ENCODE results near the gene MIPOL1. TPM values are rescaled to one million over a fixed set of nuclear protein-coding genes. Genes with fewer than 3 reads are reported as not detected.

Gene MIPOL1
- total and polyA plus RNA-seq, 2 of the 4 experiments (the other 2 are of a cell fraction), result 2.7 to 5.9 TPM

DNA sequence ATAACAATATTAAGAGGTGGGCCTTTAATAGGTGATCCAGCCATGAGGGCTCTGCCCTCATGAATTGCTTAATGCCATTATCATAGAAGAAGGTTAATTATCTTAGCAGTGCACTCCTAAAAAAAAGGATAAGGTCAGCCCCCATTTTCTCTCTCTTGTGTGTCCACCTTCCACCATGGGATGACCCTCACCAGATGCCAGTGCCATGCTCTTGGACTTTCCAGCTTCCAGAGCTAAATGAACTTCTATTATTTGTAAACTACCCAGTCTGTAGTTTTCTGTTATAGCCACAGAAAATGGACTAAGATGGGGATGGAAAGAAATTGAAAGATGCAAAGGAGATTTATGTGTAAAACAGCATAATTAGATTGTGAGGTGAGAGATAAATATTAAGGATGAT, 271.9 kb downstream of the MIPOL1 start:
- intact Hi-C loops (cut with micrococcal nuclease) (no loop called here), in situ Hi-C loops (cut with MboI; ENCODE audit: low sequenced_read_pairs) (no loop called here), dilution Hi-C loops (cut with HindIII; ENCODE audit: low sequenced_read_pairs, unreplicated experiment) (no loop called here)
- DNase-seq (no peak), ATAC-seq (ENCODE audit: low read depth) (no peak)
- no peak overlapping the region for H3K56ac ChIP-seq (ENCODE audit: extremely low read depth, insufficient read depth, low read length)
- no peaks in the 10 kb centered on the region for H3K36me3 ChIP-seq (ENCODE audit: control insufficient read depth, insufficient read depth, low read length)
- H3K27me3 ChIP-seq (ENCODE audit: control insufficient read depth, insufficient read depth, low read length), result no peaks in the 10 kb centered on the region
- no peaks in the 10 kb centered on the region for H4K20me1 ChIP-seq (ENCODE audit: insufficient read depth, low read length)
- H3K9me1 ChIP-seq (ENCODE audit: insufficient read depth, low read length), result no peaks in the 10 kb centered on the region
- H3K9ac ChIP-seq (ENCODE audit: low read depth, low read length), result no peak overlapping the region
- H3K79me1 ChIP-seq (ENCODE audit: low read depth in 1 of 2, low read length in 2 of 2), result no peaks in the 10 kb centered on the region
- no peak overlapping the region for H2AFZ ChIP-seq (replicated peaks; ENCODE audit: low read length, poor library complexity)
- ChIA-PET POLR2A (ENCODE audit: unreplicated experiment) (no interaction called here), CTCF (interaction anchor here (0.5 to 0.6 kb wide), 2 partner anchors 33 to 99 kb away, joined by 3 to 4 read pairs; no protein-coding TSS in a partner anchor)
- TF ChIP-seq NFE2L2 (IDR thresholded peaks at IDR 0.05; ENCODE audit: low read depth, low read length) (no peak), BHLHE40 (IDR thresholded peaks at IDR 0.05; ENCODE audit: low read depth, low read length) (no peak), USF2 (IDR thresholded peaks at IDR 0.05; ENCODE audit: low read depth, low read length) (no peak), RCOR1 (IDR thresholded peaks at IDR 0.05; ENCODE audit: insufficient replicate concordance, low read length) (no peak), MAFK (IDR thresholded peaks at IDR 0.05; ENCODE audit: low read depth, low read length) (no peak), RAD21 (IDR thresholded peaks at IDR 0.05; ENCODE audit: low read length) (no peak), SMC3 (IDR thresholded peaks at IDR 0.05; ENCODE audit: low read depth, low read length) (no peak), FOS (IDR thresholded peaks at IDR 0.05; ENCODE audit: low read depth, low read length) (no peak), MXI1 (IDR thresholded peaks at IDR 0.05; ENCODE audit: borderline replicate concordance, low read depth, low read length) (no peak), RFX5 (IDR thresholded peaks at IDR 0.05; ENCODE audit: low read depth, low read length) (no peak), CTCF (conservative IDR thresholded peaks at IDR 0.05; ENCODE audit: low read depth, low read length) (no peak), POLR2A (IDR thresholded peaks at IDR 0.05; ENCODE audit: low read depth, low read length) (no peak), CEBPB (IDR thresholded peaks at IDR 0.05; ENCODE audit: low read depth, low read length) (no peak), MAZ (IDR thresholded peaks at IDR 0.05; ENCODE audit: borderline replicate concordance, low read depth, low read length) (no peak), CHD1 (IDR thresholded peaks at IDR 0.05; ENCODE audit: low read depth, low read length) (no peak)
- TF ChIP-seq, protein P1, sequence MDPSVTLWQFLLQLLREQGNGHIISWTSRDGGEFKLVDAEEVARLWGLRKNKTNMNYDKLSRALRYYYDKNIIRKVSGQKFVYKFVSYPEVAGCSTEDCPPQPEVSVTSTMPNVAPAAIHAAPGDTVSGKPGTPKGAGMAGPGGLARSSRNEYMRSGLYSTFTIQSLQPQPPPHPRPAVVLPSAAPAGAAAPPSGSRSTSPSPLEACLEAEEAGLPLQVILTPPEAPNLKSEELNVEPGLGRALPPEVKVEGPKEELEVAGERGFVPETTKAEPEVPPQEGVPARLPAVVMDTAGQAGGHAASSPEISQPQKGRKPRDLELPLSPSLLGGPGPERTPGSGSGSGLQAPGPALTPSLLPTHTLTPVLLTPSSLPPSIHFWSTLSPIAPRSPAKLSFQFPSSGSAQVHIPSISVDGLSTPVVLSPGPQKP (IDR thresholded peaks at IDR 0.05; ENCODE audit: borderline replicate concordance, low read depth, low read length), result no peak
- no peak overlapping the region for H3K4me2 ChIP-seq (ENCODE audit: low read depth, low read length)
- no peak overlapping the region for H2BK120ac ChIP-seq (ENCODE audit: low read depth, low read length)
- H3K27ac ChIP-seq (ENCODE audit: insufficient read depth, low read length), result no peak overlapping the region
- no peak overlapping the region for H2BK15ac ChIP-seq (ENCODE audit: low read depth, low read length)
- no peak overlapping the region for H2AK5ac ChIP-seq (ENCODE audit: low read depth, low read length)
- no peaks in the 10 kb centered on the region for H3K4me1 ChIP-seq (ENCODE audit: control insufficient read depth, insufficient read depth, low read length)
- H2BK20ac ChIP-seq (ENCODE audit: low read depth, low read length), result no peak overlapping the region
- no peak overlapping the region for H3K14ac ChIP-seq (replicated peaks; ENCODE audit: low read depth, low read length)
- H3K23ac ChIP-seq (ENCODE audit: low read depth, low read length), result no peak overlapping the region
- H3K4ac ChIP-seq (ENCODE audit: low read depth, low read length), result no peak overlapping the region
- H3K18ac ChIP-seq (ENCODE audit: low read depth, low read length), result no peak overlapping the region
- H4K5ac ChIP-seq (ENCODE audit: low read depth, low read length), result no peak overlapping the region
- no peak overlapping the region for H2AK9ac ChIP-seq (replicated peaks; ENCODE audit: low read depth, low read length, poor library complexity)
- no peaks in the 10 kb centered on the region for H3K9me3 ChIP-seq (ENCODE audit: control insufficient read depth, insufficient read depth, low read length)
- H2BK5ac ChIP-seq (ENCODE audit: low read depth, low read length, poor library complexity, severe bottlenecking), result no peak overlapping the region
- no peak overlapping the region for H4K8ac ChIP-seq (ENCODE audit: low read depth in 2 of 2, low read length in 2 of 2)
- no peak overlapping the region for H4K91ac ChIP-seq (ENCODE audit: insufficient read depth, low read depth, low read length)
- no peak overlapping the region for H3K4me3 ChIP-seq (ENCODE audit: insufficient read depth, low read depth, low read length)
- no TSS peak for BruUV-seq (replicated peaks)
